Measurements from ENCODE around the gene SPACA7. TPM values are rescaled to one million over a fixed set of nuclear protein-coding genes. Genes with fewer than 3 reads are reported as not detected.

Gene SPACA7
- polyA plus RNA-seq, 3 donors: not detected

GRCh38 chr13:112368883-112369282 lies 7.3 kb upstream of the SPACA7 start:
- H3K27ac Mint-ChIP-seq: no peak overlapping the region
- Histone ChIP-seq H3K4me3 (replicated peaks in 1 of 3; ENCODE audit: low read depth in 2 of 3, low read length in 3 of 3) (no peak overlapping the region), H3K9me3 (replicated peaks in 1 of 2; ENCODE audit: control insufficient read depth in 1 of 2, insufficient read depth in 1 of 2, low read length in 2 of 2) (peaks cover 21 to 40% of the 10 kb centered on the region in 2 donors), H3K9ac (ENCODE audit: insufficient read depth, low read length, poor library complexity, severe bottlenecking) (no peak overlapping the region), H2AFZ (ENCODE audit: insufficient read depth, low read depth, low read length, poor library complexity, severe bottlenecking) (no peak overlapping the region), H3K79me2 (ENCODE audit: insufficient read depth, low read length) (no peaks in the 10 kb centered on the region), H3K27ac (ENCODE audit: low read depth in 1 of 2, low read length in 2 of 2) (no peak overlapping the region), H3K4me2 (replicated peaks; ENCODE audit: extremely low read depth, low read length, poor library complexity, severe bottlenecking) (no peak overlapping the region), H3K27me3 (ENCODE audit: control insufficient read depth in 2 of 2, insufficient read depth in 2 of 2, low read length in 2 of 2) (no peaks in the 10 kb centered on the region), H4K20me1 (ENCODE audit: insufficient read depth, low read length) (no peaks in the 10 kb centered on the region), H3K36me3 (replicated peaks in 1 of 2; ENCODE audit: control insufficient read depth in 1 of 2, insufficient read depth in 2 of 2, low read length in 2 of 2) (no peaks in the 10 kb centered on the region), H3K4me1 (ENCODE audit: control insufficient read depth in 1 of 2, insufficient read depth in 2 of 2, low read length in 2 of 2) (no peaks in the 10 kb centered on the region)
- no peaks in the 10 kb centered on the region for H3K4me1 Mint-ChIP-seq
- no peak overlapping the region for H3K4me3 Mint-ChIP-seq
- WGBS (ENCODE audit: insufficient coverage): 100% methylated on average over 1 of the region's 8 CpGs
- peaks cover 12 to 35% (median 23%) of the 10 kb centered on the region in 7 donors for H3K9me3 Mint-ChIP-seq
- H3K27me3 Mint-ChIP-seq (ENCODE audit: low read depth in 3 of 3): peaks cover 0 to 10% (median 2%) of the 10 kb centered on the region in 3 donors
- no peaks in the 10 kb centered on the region for H3K36me3 Mint-ChIP-seq
- TF ChIP-seq CTCF (IDR thresholded peaks at IDR 0.05): no peak
- DNase-seq: no peak
- intact Hi-C loops (cut with micrococcal nuclease): no loop called here

GRCh38 chr13:112370311-112370710 lies 5.8 kb upstream of the SPACA7 start:
- no peak overlapping the region for H3K4me3 Mint-ChIP-seq
- peaks cover 17 to 32% (median 26%) of the 10 kb centered on the region in 7 donors for H3K9me3 Mint-ChIP-seq
- intact Hi-C loops (cut with micrococcal nuclease): no loop called here
- Histone ChIP-seq H3K27me3 (ENCODE audit: control insufficient read depth in 2 of 2, insufficient read depth in 2 of 2, low read length in 2 of 2) (no peaks in the 10 kb centered on the region), H3K79me2 (ENCODE audit: insufficient read depth, low read length) (no peaks in the 10 kb centered on the region), H3K4me1 (ENCODE audit: control insufficient read depth in 1 of 2, insufficient read depth in 2 of 2, low read length in 2 of 2) (no peaks in the 10 kb centered on the region), H3K9me3 (replicated peaks in 1 of 2; ENCODE audit: control insufficient read depth in 1 of 2, insufficient read depth in 1 of 2, low read length in 2 of 2) (peaks cover 21 to 27% of the 10 kb centered on the region in 2 donors), H3K27ac (ENCODE audit: low read depth in 1 of 2, low read length in 2 of 2) (no peak overlapping the region), H3K36me3 (replicated peaks in 1 of 2; ENCODE audit: control insufficient read depth in 1 of 2, insufficient read depth in 2 of 2, low read length in 2 of 2) (no peaks in the 10 kb centered on the region), H2AFZ (ENCODE audit: insufficient read depth, low read depth, low read length, poor library complexity, severe bottlenecking) (no peak overlapping the region), H4K20me1 (ENCODE audit: insufficient read depth, low read length) (no peaks in the 10 kb centered on the region), H3K4me2 (replicated peaks; ENCODE audit: extremely low read depth, low read length, poor library complexity, severe bottlenecking) (no peak overlapping the region), H3K9ac (ENCODE audit: insufficient read depth, low read length, poor library complexity, severe bottlenecking) (no peak overlapping the region), H3K4me3 (replicated peaks in 1 of 3; ENCODE audit: low read depth in 2 of 3, low read length in 3 of 3) (no peak overlapping the region)
- H3K4me1 Mint-ChIP-seq: no peaks in the 10 kb centered on the region
- 100% methylated on average over 2 of the region's 3 CpGs for WGBS (ENCODE audit: insufficient coverage)
- peaks cover 0 to 10% (median 0%) of the 10 kb centered on the region in 3 donors for H3K27me3 Mint-ChIP-seq (ENCODE audit: low read depth in 3 of 3)
- no peak for TF ChIP-seq CTCF (IDR thresholded peaks at IDR 0.05)
- DNase-seq: no peak
- no peak overlapping the region for H3K27ac Mint-ChIP-seq
- no peaks in the 10 kb centered on the region for H3K36me3 Mint-ChIP-seq

Data from CD14-positive monocyte (primary cell).